ENCODE results near the gene LCN10.
"Not testable (repeated sequence)": the region's sequence is repeated elsewhere in the genome, so short reads cannot be mapped to it uniquely, and the experiment has no call there.

LCN10 gene

GRCh38 chr9:136762915-136763648 is 20.3 kb upstream of the LCN10 start:
- no peaks in the 10 kb centered on the region for H3K9me3 Mint-ChIP-seq
- H3K4me1 Mint-ChIP-seq (ENCODE audit: low read depth) = peaks cover 7% of the 10 kb centered on the region
- H3K27me3 Mint-ChIP-seq (ENCODE audit: low read depth) = peaks cover 4% of the 10 kb centered on the region
- H3K27ac Mint-ChIP-seq = no peak overlapping the region
- no peaks in the 10 kb centered on the region for H3K36me3 Mint-ChIP-seq (ENCODE audit: low read depth)
- no peak overlapping the region for H3K4me3 Mint-ChIP-seq

GRCh38 chr9:136762221-136762691 is 19.5 kb upstream of the LCN10 start:
- Mint-ChIP-seq H3K27ac (no peak overlapping the region), H3K4me1 (ENCODE audit: low read depth) (peaks cover 7% of the 10 kb centered on the region), H3K9me3 (no peaks in the 10 kb centered on the region), H3K36me3 (ENCODE audit: low read depth) (no peaks in the 10 kb centered on the region), H3K4me3 (no peak overlapping the region), H3K27me3 (ENCODE audit: low read depth) (no peaks in the 10 kb centered on the region)

GRCh38 chr9:136761545-136761981 is 18.8 kb upstream of the LCN10 start:
- Mint-ChIP-seq H3K27me3 (ENCODE audit: low read depth) (no peaks in the 10 kb centered on the region), H3K27ac (no peak overlapping the region), H3K4me1 (ENCODE audit: low read depth) (peaks cover 2% of the 10 kb centered on the region), H3K36me3 (ENCODE audit: low read depth) (no peaks in the 10 kb centered on the region), H3K4me3 (no peak overlapping the region), H3K9me3 (peaks cover 1% of the 10 kb centered on the region)

GRCh38 chr9:136760834-136761544 is 18.2 kb upstream of the LCN10 start:
- H3K9me3 Mint-ChIP-seq; H3K36me3 Mint-ChIP-seq (ENCODE audit: low read depth); H3K4me1 Mint-ChIP-seq (ENCODE audit: low read depth); H3K27me3 Mint-ChIP-seq (ENCODE audit: low read depth); H3K27ac Mint-ChIP-seq; H3K4me3 Mint-ChIP-seq: not testable (repeated sequence)

- Mint-ChIP-seq H3K36me3 (ENCODE audit: low read depth) (peaks cover 3% of the 10 kb centered on the region), H3K27ac (no peak overlapping the region), H3K27me3 (ENCODE audit: low read depth) (no peaks in the 10 kb centered on the region), H3K4me1 (ENCODE audit: low read depth) (no peaks in the 10 kb centered on the region), H3K4me3 (no peak overlapping the region), H3K9me3 (peaks cover 13% of the 10 kb centered on the region)
Measured at GRCh38 chr9:136760424-136760823, 17.7 kb upstream of the LCN10 start.

GRCh38 chr9:136759436-136760325 is 16.9 kb upstream of the LCN10 start:
- Mint-ChIP-seq H3K36me3 (ENCODE audit: low read depth) (peaks cover 3% of the 10 kb centered on the region), H3K27ac (no peak overlapping the region), H3K27me3 (ENCODE audit: low read depth) (no peaks in the 10 kb centered on the region), H3K4me3 (no peak overlapping the region), H3K9me3 (peaks cover 15% of the 10 kb centered on the region), H3K4me1 (ENCODE audit: low read depth) (no peaks in the 10 kb centered on the region)

GRCh38 chr9:136759001-136759400 is 16.3 kb upstream of the LCN10 start:
- Mint-ChIP-seq H3K9me3 (peaks cover 15% of the 10 kb centered on the region), H3K4me1 (ENCODE audit: low read depth) (no peaks in the 10 kb centered on the region), H3K27me3 (ENCODE audit: low read depth) (no peaks in the 10 kb centered on the region), H3K4me3 (no peak overlapping the region), H3K27ac (no peak overlapping the region), H3K36me3 (ENCODE audit: low read depth) (peaks cover 3% of the 10 kb centered on the region)

GRCh38 chr9:136757751-136758140 is 15.0 kb upstream of the LCN10 start:
- Mint-ChIP-seq H3K27ac (no peak overlapping the region), H3K9me3 (peaks cover 17% of the 10 kb centered on the region), H3K4me3 (no peak overlapping the region), H3K27me3 (ENCODE audit: low read depth) (no peaks in the 10 kb centered on the region), H3K36me3 (ENCODE audit: low read depth) (peaks cover 3% of the 10 kb centered on the region), H3K4me1 (ENCODE audit: low read depth) (no peaks in the 10 kb centered on the region)

GRCh38 chr9:136757328-136757727 is 14.6 kb upstream of the LCN10 start:
- Mint-ChIP-seq H3K36me3 (ENCODE audit: low read depth) (peaks cover 6% of the 10 kb centered on the region), H3K4me1 (ENCODE audit: low read depth) (no peaks in the 10 kb centered on the region)

GRCh38 chr9:136756836-136757235 is 14.1 kb upstream of the LCN10 start:
- no peak overlapping the region for H3K27ac Mint-ChIP-seq
- no peak overlapping the region for H3K4me3 Mint-ChIP-seq
- no peaks in the 10 kb centered on the region for H3K27me3 Mint-ChIP-seq (ENCODE audit: low read depth)
- H3K36me3 Mint-ChIP-seq (ENCODE audit: low read depth) = peaks cover 6% of the 10 kb centered on the region
- no peaks in the 10 kb centered on the region for H3K4me1 Mint-ChIP-seq (ENCODE audit: low read depth)
- H3K9me3 Mint-ChIP-seq = peaks cover 26% of the 10 kb centered on the region

More at GRCh38 chr9:136757328-136757727, 14.6 kb upstream of the LCN10 start:
- H3K27ac Mint-ChIP-seq = no peak overlapping the region
- no peaks in the 10 kb centered on the region for H3K27me3 Mint-ChIP-seq (ENCODE audit: low read depth)
- no peak overlapping the region for H3K4me3 Mint-ChIP-seq
- peaks cover 22% of the 10 kb centered on the region for H3K9me3 Mint-ChIP-seq

- Mint-ChIP-seq H3K27me3 (ENCODE audit: low read depth) (no peaks in the 10 kb centered on the region), H3K27ac (no peak overlapping the region), H3K36me3 (ENCODE audit: low read depth) (peaks cover 6% of the 10 kb centered on the region), H3K4me3 (no peak overlapping the region), H3K4me1 (ENCODE audit: low read depth) (no peaks in the 10 kb centered on the region), H3K9me3 (peaks cover 31% of the 10 kb centered on the region)
Measured at GRCh38 chr9:136756134-136756438, 13.3 kb upstream of the LCN10 start.

- H3K27ac Mint-ChIP-seq; H3K4me3 Mint-ChIP-seq; H3K4me1 Mint-ChIP-seq (ENCODE audit: low read depth); H3K27me3 Mint-ChIP-seq (ENCODE audit: low read depth); H3K36me3 Mint-ChIP-seq (ENCODE audit: low read depth): not testable (repeated sequence)
- H3K9me3 Mint-ChIP-seq = peaks cover 31% of the 10 kb centered on the region
Measured at GRCh38 chr9:136755302-136756133, 12.8 kb upstream of the LCN10 start.

- Mint-ChIP-seq H3K9me3 (peaks cover 31% of the 10 kb centered on the region), H3K36me3 (ENCODE audit: low read depth) (peaks cover 6% of the 10 kb centered on the region), H3K4me3 (no peak overlapping the region), H3K4me1 (ENCODE audit: low read depth) (no peaks in the 10 kb centered on the region), H3K27ac (no peak overlapping the region), H3K27me3 (ENCODE audit: low read depth) (no peaks in the 10 kb centered on the region)
Measured at GRCh38 chr9:136754626-136755301, 12.0 kb upstream of the LCN10 start.
